NCI-H1105 treated with DMSO at 0.1 percent for 48 hours (cell line): ENCODE data around the gene ABHD12.
"Not testable (repeated sequence)": the region's sequence is repeated elsewhere in the genome, so short reads cannot be mapped to it uniquely, and the experiment has no call there.

Source experiments
- DNase-seq: peaks from one replicate; lab custom pipeline; 2025; lab: John Stamatoyannopoulos, UW

Gene ABHD12

GRCh38 chr20:25277051-25277801 lies 113.4 kb downstream of the ABHD12 start:
- no peak for DNase-seq

- no peak for DNase-seq
Observed at GRCh38 chr20:25276533-25277050, 114.0 kb downstream of the ABHD12 start.

- no peak for DNase-seq
Observed at GRCh38 chr20:25275813-25276532, 114.7 kb downstream of the ABHD12 start.

- DNase-seq: no peak
Observed at GRCh38 chr20:25274891-25275812, 115.5 kb downstream of the ABHD12 start.

- no peak for DNase-seq
Observed at GRCh38 chr20:25274481-25274880, 116.2 kb downstream of the ABHD12 start.

- no peak for DNase-seq
Observed at GRCh38 chr20:25273541-25274358, 116.9 kb downstream of the ABHD12 start.

GRCh38 chr20:25273046-25273445 lies 117.6 kb downstream of the ABHD12 start:
- no peak for DNase-seq

GRCh38 chr20:25272223-25273000 lies 118.2 kb downstream of the ABHD12 start:
- DNase-seq: no peak

GRCh38 chr20:25271486-25272222 lies 119.0 kb downstream of the ABHD12 start:
- no peak for DNase-seq

GRCh38 chr20:25270829-25271251 lies 119.8 kb downstream of the ABHD12 start:
- DNase-seq: no peak

- DNase-seq: no peak
Observed at GRCh38 chr20:25269833-25270170, 120.8 kb downstream of the ABHD12 start.

GRCh38 chr20:25269057-25269832 lies 121.4 kb downstream of the ABHD12 start:
- no peak for DNase-seq

- not testable (repeated sequence) for DNase-seq
Observed at GRCh38 chr20:25260770-25261437, 129.7 kb downstream of the ABHD12 start.

- DNase-seq: no peak
Observed at GRCh38 chr20:25259788-25260254, 130.8 kb downstream of the ABHD12 start.

GRCh38 chr20:25259358-25259757 lies 131.3 kb downstream of the ABHD12 start:
- no peak for DNase-seq

- no peak for DNase-seq
Observed at GRCh38 chr20:25258828-25259227, 131.8 kb downstream of the ABHD12 start.

- DNase-seq: no peak
Observed at GRCh38 chr20:25258476-25258805, 132.2 kb downstream of the ABHD12 start.

- no peak for DNase-seq
Observed at GRCh38 chr20:25257756-25258475, 132.7 kb downstream of the ABHD12 start.
